ENCODE results near the gene RPS6KA5.

GRCh38 chr14:91036741-91037469, 23.5 kb downstream of the RPS6KA5 start:
- TF ChIP-seq EZH2 (IDR thresholded peaks at IDR 0.05; ENCODE audit: borderline replicate concordance, insufficient read depth, low read depth, low read length, poor library complexity, severe bottlenecking): no peak
- no peak for TF ChIP-seq CTCF (IDR thresholded peaks at IDR 0.05)
